ENCODE measurements around the gene SUPT6H. TPM values are rescaled to one million over a fixed set of nuclear protein-coding genes. Genes with fewer than 3 reads are reported as not detected.

Gene SUPT6H
- total RNA-seq, 4 donors from 2014 or later = 48.7 to 87.3 (median 71.9) TPM

- peaks cover 0 to 49% (median 13%) of the 10 kb centered on the region in 3 donors for H3K4me1 ChIP-seq
- TF ChIP-seq EP300 (IDR thresholded peaks at IDR 0.05) (no peak), POLR2AphosphoS5 (IDR thresholded peaks at IDR 0.05) (no peak), POLR2A (IDR thresholded peaks at IDR 0.05) (no peak), CTCF (IDR thresholded peaks at IDR 0.05) (no peak)
- no peaks in the 10 kb centered on the region for H3K27me3 ChIP-seq
- WGBS, 2 donors (ENCODE audit: low coverage in 1 of 2) = 26 to 36% methylated on average over 4 to 10 of the region's 34 CpGs
- H3K9me3 ChIP-seq = no peaks in the 10 kb centered on the region
- H3K27ac ChIP-seq = peak overlapping the region; percentile 61 to 97 (median 97)
- peaks cover 0 to 33% of the 10 kb centered on the region in 2 donors for H3K36me3 ChIP-seq
- H3K4me3 ChIP-seq = peak overlapping the region in 1 of 2 donors; percentile 74
- ATAC-seq = no peak
Observed at GRCh38 chr17:28712032-28712704, 50.2 kb downstream of the SUPT6H start.

GRCh38 chr17:28712705-28713415 lies 50.9 kb downstream of the SUPT6H start:
- Histone ChIP-seq H3K27ac (peak overlapping the region in 2 of 4 donors; percentile 97), H3K9me3 (no peaks in the 10 kb centered on the region), H3K4me1 (peaks cover 0 to 53% (median 13%) of the 10 kb centered on the region in 3 donors), H3K36me3 (peaks cover 0 to 33% of the 10 kb centered on the region in 2 donors), H3K4me3 (no peak overlapping the region), H3K27me3 (no peaks in the 10 kb centered on the region)
- TF ChIP-seq CTCF (IDR thresholded peaks at IDR 0.05) = no peak
- no peak for TF ChIP-seq POLR2AphosphoS5 (IDR thresholded peaks at IDR 0.05)
- TF ChIP-seq POLR2A (IDR thresholded peaks at IDR 0.05) = no peak
- no peak for TF ChIP-seq EP300 (IDR thresholded peaks at IDR 0.05)
- WGBS, 2 donors (ENCODE audit: low coverage in 1 of 2) = 59 to 100% methylated on average over 3 of the region's 7 CpGs
- no peak for ATAC-seq

- TF ChIP-seq POLR2AphosphoS5 (IDR thresholded peaks at IDR 0.05) (no peak), CTCF (IDR thresholded peaks at IDR 0.05) (no peak), POLR2A (IDR thresholded peaks at IDR 0.05) (no peak), EP300 (IDR thresholded peaks at IDR 0.05) (no peak)
- Histone ChIP-seq H3K36me3 (peaks cover 0 to 33% of the 10 kb centered on the region in 2 donors), H3K4me1 (peaks cover 0 to 67% (median 22%) of the 10 kb centered on the region in 3 donors), H3K27ac (no peak overlapping the region), H3K27me3 (no peaks in the 10 kb centered on the region), H3K9me3 (no peaks in the 10 kb centered on the region), H3K4me3 (no peak overlapping the region)
- WGBS, 2 donors (ENCODE audit: low coverage in 1 of 2) = no CpG with 5 or more reads among the region's 3 CpGs
- ATAC-seq = no peak
Observed at GRCh38 chr17:28714281-28714680, 52.3 kb downstream of the SUPT6H start.

- H3K9me3 ChIP-seq = no peaks in the 10 kb centered on the region
- 63% methylated on average over 2 of the region's 2 CpGs; no CpG with 5 or more reads in 1 of the 2 donors for WGBS, 2 donors (ENCODE audit: low coverage in 1 of 2)
- no peaks in the 10 kb centered on the region for H3K27me3 ChIP-seq
- H3K36me3 ChIP-seq = peaks cover 0 to 33% of the 10 kb centered on the region in 2 donors
- no peak overlapping the region for H3K4me3 ChIP-seq
- TF ChIP-seq CTCF (IDR thresholded peaks at IDR 0.05) = no peak
- TF ChIP-seq EP300 (IDR thresholded peaks at IDR 0.05) = no peak
- no peak for TF ChIP-seq POLR2AphosphoS5 (IDR thresholded peaks at IDR 0.05)
- no peak for TF ChIP-seq POLR2A (IDR thresholded peaks at IDR 0.05)
- no peak for ATAC-seq
- H3K27ac ChIP-seq = no peak overlapping the region
- peaks cover 0 to 60% (median 22%) of the 10 kb centered on the region in 3 donors for H3K4me1 ChIP-seq
Observed at GRCh38 chr17:28715217-28715616, 53.2 kb downstream of the SUPT6H start.
